Stimulated activated CD8-positive, alpha-beta memory T cell treated with anti-CD3 and anti-CD28 coated beads, Interleukin-4, amount 100 ng/mL, for 24 hours (primary cell): ENCODE measurements around the gene ATP9B.

ENCODE experiments used
- DNase-seq: peaks from one replicate; pipeline ENCODE4 v3.0.0-alpha.2; 2020; ENCODE audit warnings: low read depth

Gene ATP9B

DNA sequence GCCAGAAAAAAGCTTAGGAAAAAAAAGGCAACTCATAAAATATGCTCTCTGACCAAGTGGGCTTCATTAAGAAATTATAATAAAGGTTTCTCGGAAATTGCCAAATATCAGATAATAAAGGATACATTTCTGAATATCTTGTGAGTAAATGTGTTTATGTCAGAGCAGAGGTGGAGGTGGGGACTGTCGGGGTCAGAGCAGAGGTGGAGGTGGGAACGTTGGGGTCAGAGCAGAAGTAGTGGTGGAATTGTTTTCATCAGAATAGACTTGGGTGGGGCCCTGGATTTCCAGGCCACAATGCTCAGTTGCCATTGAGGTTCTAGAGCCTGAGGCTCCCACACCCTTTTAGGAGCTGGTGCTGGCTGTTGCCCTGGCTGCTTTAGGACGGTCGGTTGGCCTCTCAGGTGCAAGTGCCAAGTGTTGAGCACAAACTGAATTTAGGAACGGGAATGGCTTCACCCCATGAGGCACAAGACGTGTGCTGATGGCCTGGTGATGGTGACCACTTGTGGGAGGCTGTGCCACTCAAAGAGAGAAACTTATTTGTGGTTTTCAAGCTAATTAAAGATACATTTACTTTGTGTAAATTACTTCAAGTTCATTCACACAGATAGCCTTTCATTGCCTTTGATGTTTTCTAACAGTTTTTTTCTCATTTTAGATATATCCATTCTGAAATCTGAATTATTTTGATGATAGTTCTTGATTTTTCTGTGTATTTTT, 131.5 kb downstream of the ATP9B start:
- no peak for DNase-seq

GRCh38 chr18:79203017-79203605, 133.9 kb downstream of the ATP9B start:
- peak; percentile 7 for DNase-seq

GRCh38 chr18:79204889-79205807, 136.0 kb downstream of the ATP9B start:
- DNase-seq: no peak

DNA sequence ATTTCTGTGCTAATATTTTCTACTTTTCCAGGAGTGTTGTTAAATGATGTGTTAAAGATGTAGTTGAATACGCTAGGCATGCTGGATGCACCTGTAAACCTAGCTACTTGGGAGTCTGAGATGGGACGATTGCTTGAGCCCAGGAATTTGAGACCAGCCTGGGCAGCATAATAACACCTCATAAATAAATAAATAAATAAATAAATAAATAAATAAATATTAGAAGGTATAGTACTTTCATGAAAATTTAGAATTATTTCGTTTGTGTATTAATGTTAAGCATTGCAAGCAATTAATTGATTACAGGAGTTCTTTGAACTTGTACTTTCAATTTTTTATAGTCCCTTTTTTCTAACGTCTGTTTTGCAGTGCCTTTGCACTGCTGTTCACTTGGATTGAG, 137.2 kb downstream of the ATP9B start:
- no peak for DNase-seq

GRCh38 chr18:79208906-79209305, 139.7 kb downstream of the ATP9B start:
- no peak for DNase-seq

GRCh38 chr18:79210002-79210910, 141.1 kb downstream of the ATP9B start:
- no peak for DNase-seq

DNA sequence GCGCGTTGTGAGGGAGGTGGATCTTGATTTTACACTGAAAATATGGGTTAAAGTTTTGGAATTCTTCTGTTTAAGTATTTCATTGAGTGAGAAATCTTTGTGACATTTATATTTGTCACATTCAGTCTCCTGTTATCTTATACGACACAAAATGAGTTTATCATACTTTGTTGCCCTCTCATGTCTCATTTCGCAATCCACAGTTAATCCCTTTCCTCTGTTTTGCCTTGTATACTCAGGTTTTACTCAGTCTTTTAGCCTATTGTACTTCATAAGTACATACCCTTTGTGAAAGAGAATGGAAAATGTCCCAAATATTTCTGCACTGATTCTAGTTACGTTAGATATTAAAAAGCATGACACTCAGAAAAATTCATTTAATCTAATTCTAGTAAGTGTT, 142.7 kb downstream of the ATP9B start:
- no peak for DNase-seq

DNA sequence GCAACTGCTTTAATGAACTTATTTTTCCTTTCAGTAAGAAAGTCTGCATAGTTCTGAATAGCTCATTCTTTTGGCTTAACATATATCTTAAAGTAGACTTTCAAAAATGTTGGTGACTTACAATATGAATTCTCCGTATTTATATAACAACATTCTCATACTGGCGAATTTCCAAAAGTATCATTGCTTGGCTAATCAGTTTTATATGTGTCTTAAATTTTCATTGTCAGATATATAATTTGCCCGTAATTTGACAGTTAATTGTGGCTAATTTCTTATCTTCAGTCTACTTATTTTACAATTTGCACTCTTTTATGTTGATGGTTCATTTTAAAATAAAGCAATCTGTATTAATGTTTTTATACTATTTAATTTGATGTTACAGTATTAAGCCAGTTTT, 144.9 kb downstream of the ATP9B start:
- no peak for DNase-seq

DNA sequence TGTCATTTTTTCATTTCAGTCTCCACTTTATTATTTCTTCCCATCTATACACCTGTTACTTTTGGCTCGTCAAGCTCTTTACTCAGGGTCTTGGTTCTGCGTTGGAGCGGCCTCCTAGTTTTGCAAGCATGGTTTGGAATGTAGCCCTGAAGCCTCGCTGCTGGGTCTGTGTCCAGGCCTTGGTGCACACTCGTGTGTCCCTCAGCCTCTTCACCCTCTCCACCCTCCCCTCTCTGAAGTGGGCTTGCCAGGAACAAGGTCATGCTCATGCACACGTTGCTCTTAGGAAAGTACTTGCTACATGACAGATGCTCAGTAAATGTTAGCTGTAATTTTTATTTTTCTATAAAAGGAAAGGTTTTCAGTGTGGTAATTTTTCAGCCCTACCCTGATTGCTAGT, 147.0 kb downstream of the ATP9B start:
- no peak for DNase-seq

- DNase-seq: no peak
Measured at GRCh38 chr18:79217979-79218604, 148.9 kb downstream of the ATP9B start.

GRCh38 chr18:79218605-79219190, 149.5 kb downstream of the ATP9B start:
- no peak for DNase-seq

DNA sequence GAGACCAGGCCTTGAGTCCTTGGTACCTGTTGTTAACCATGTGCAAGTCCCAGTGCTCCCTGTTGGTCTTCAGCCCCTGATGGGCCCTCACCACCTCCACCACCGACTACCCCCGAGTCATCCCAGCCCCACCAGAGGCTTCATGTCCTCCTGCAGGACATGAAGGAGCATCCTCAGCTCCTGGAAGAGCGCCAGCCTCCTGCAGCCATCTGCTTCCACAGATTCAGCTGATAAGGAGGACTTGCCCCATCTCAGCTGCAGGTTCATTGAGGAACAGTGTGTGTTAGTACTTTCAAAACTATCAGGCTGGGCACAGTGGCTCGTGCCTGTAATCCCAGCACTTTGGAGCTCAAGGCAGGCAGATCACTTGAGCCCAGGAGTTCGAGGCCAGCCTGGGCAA, 151.9 kb downstream of the ATP9B start:
- no peak for DNase-seq

DNA sequence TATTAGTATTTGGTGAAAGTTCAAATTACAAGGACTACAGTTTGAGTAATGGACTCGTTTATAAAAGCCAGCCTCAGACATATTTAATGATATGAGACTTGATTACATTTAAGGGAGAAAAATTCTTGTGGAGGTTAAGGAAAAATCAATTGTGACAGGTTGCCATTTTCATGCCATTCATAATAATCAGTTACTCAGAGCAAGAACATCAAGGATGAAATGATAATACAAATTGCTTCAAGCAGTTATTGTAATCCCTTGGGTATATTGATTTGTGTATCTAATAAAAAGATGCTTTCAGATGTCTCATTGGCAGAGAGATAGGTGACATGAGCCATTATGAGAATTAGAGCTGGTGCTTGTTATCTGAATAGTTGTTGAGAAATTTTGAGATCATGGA, 153.6 kb downstream of the ATP9B start:
- DNase-seq: no peak

DNA sequence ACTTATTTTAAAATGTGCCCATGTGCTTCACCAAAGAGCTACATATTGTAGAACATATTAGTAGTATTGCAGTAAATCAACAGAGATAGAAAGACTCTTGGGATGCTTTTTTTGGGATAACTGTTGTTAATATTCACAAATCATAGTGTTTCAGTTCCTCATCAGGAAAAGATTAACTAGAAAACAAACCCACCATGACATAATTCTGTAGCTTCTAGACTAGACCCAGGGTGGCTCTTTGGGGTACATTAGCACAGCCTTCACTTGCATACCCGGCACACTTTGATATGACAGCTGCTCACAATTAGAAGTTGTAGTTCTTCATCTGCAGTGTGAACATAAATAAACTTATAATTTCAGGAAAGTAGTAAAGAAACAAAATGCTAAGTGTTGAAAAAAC, 154.2 kb downstream of the ATP9B start:
- DNase-seq: no peak

GRCh38 chr18:79224381-79224780, 155.2 kb downstream of the ATP9B start:
- DNase-seq: no peak

DNA sequence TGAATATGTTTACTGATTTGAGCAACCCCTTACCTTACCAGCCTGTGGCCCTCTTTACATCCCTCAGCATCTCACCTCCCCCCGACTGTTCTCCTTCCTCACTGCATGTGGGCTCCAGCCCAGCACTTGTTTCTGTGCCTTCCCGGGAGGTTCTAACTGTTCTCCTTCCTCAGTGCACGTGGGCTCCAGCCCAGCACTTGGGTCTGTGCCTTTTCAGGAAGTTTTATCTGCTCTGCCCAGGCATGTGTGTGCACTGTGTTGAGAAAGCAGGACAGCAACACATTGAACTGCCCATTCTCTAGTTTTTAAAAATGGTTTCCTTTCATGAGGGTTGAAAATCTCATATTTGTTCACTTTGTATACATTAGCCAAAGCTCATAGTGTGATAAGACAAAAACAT, 158.4 kb downstream of the ATP9B start:
- DNase-seq: no peak

DNA sequence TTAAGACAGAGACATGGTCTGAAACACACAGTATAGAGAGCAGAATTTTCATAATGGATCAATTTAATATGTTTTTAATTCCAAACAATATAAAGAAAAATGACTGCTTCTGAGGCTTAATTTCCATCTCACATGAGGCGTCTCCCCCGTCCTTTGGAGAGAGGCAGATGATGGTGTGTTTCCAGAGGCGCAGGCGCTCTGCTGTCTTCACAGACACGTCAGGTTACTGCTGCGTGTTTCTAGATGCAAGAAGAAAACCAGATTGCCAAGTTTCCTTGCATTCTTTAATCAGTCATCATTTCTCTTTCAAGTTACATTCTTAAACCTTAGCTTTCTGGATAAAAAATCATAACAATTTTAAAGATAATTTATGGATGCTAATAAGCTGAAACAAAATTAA, 160.2 kb downstream of the ATP9B start:
- DNase-seq: no peak

DNA sequence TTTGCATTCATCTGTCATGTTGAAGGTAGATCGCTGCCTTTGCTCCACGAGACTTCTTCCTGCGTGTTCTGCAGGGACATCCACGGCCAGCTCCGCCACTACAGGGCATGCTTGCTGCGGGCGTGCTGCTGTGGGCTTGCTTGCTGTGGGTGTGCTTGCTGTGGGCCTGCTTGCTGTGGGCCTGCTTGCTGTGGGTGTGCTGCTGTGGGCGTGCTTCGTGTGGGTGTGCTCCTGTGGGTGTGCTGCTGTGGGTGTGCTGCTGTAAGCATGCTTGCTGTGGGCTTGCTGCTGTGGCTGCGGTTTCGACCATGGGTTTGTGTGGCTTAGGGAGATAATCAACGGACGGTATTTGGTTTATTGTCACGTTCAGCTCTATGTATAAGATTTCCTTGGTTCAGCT, 165.2 kb downstream of the ATP9B start:
- DNase-seq: no peak

DNA sequence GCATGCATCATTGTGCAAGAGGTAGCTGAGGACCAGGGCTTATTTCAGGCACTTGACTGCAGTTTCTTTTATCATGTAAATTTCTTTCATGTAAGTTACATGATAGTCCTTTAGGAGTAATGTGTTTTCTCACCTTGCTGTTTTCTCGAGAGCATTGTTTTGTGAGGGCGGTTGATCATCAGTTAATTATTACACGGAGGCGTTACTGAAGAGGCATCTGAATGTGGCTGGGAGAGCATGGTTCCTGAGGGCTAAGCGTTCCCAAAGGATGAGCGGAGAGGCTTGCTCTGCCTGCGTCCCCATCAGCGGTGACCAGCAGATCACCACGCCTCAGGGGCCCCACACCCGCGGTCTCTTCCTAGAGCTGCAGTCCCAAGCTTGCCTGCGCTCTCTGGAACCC, 170.4 kb downstream of the ATP9B start:
- DNase-seq: no peak

DNA sequence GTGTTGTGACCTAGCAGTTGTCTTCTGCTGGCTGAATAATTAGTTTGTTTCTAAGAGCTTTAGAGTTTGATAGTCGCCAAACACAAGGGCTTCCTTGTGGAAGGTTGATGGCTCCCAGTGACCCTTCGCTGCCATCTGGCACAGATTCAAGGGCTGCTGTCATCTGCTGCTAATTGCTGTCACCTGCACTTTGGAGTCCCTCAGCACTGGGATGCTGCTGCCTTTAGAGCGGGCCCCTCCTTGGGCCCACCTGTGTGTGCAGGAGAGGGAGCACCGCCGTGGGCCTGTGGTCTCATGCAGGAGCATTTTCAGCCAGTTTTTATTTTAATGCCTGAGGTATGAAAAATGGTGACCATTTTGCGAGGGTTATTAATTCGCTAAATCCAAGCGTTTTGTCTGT, 172.6 kb downstream of the ATP9B start:
- DNase-seq: no peak

DNA sequence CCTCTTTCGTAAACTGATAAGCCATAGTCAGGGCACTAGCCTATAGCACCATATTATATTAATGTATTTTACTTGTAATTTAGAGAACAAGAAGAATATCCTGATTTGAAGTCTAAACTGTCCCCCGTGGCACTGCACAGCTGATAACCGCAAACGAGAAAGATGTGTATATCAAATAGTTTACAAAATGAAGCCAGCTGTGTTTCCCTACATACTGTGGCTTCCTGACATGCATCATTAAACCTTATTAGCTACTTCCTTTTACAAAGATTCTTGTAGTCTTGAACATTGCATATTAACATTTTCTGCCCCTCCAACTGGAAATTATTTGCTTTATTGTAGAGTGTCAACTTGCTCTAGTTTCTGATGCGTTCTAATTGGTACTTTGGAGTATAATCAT, 173.1 kb downstream of the ATP9B start:
- DNase-seq: no peak
